KMS-11 (cell line): ENCODE data around the gene PFN1.

Source experiments
- H2AFZ ChIP-seq: fragments of 200-600 bp; sonication (generic); 2 replicates; pipeline ENCODE4 v1.6.1; 2016; ENCODE audit warnings: antibody characterized with exemption, mixed run types, low read depth
- H3K27ac ChIP-seq: fragments of 200-600 bp; sonication (generic); 2 replicates; pipeline ENCODE4 v1.6.1; 2016; ENCODE audit warnings: mild to moderate bottlenecking, mixed run types
- H3K27me3 ChIP-seq: fragments of 200-600 bp; sonication (generic); 2 replicates; pipeline ENCODE4 v1.6.1; 2017; ENCODE audit warnings: mild to moderate bottlenecking, low read depth, mixed run types, moderate library complexity; ENCODE audit not compliant: insufficient read depth
- H3K36me3 ChIP-seq: fragments of 200-600 bp; sonication (generic); 2 replicates; pipeline ENCODE4 v1.6.1; 2017; ENCODE audit warnings: mild to moderate bottlenecking, mixed run types; ENCODE audit not compliant: insufficient read depth
- H3K4me1 ChIP-seq: fragments of 200-600 bp; sonication (generic); 2 replicates; pipeline ENCODE4 v1.6.1; 2016; ENCODE audit warnings: mild to moderate bottlenecking, low read depth, mixed run types; ENCODE audit not compliant: poor library complexity, severe bottlenecking
- H3K4me2 ChIP-seq: fragments of 200-600 bp; sonication (generic); 2 replicates; pipeline ENCODE4 v1.7.0; 2016; ENCODE audit warnings: mild to moderate bottlenecking, mixed run types
- H3K4me3 ChIP-seq: fragments of 200-600 bp; sonication (generic); IDR thresholded peaks from 2 replicates; pipeline ENCODE4 v1.6.1; 2017; ENCODE audit warnings: low read depth, low read length, mixed read lengths; ENCODE audit not compliant: insufficient read depth
- H3K79me2 ChIP-seq: fragments of 200-600 bp; sonication (generic); 2 replicates; pipeline ENCODE4 v1.6.1; 2016; ENCODE audit warnings: low read depth, mixed run types; ENCODE audit not compliant: insufficient read depth
- H3K9ac ChIP-seq: fragments of 200-600 bp; sonication (generic); 2 replicates; pipeline ENCODE4 v1.6.1; 2016; ENCODE audit warnings: mild to moderate bottlenecking, mixed run types
- H4K20me1 ChIP-seq: fragments of 200-600 bp; sonication (generic); 2 replicates; pipeline ENCODE4 v1.6.1; 2016; ENCODE audit warnings: mild to moderate bottlenecking, mixed run types; ENCODE audit not compliant: insufficient read depth
- CTCF ChIP-seq: fragments of 200-600 bp; sonication (generic); conservative IDR thresholded peaks from 2 replicates; pipeline ENCODE4 v1.6.1; 2017; ENCODE audit warnings: low read depth, mild to moderate bottlenecking, antibody characterized with exemption, low read length, moderate library complexity, mixed read lengths

PFN1 gene

DNA sequence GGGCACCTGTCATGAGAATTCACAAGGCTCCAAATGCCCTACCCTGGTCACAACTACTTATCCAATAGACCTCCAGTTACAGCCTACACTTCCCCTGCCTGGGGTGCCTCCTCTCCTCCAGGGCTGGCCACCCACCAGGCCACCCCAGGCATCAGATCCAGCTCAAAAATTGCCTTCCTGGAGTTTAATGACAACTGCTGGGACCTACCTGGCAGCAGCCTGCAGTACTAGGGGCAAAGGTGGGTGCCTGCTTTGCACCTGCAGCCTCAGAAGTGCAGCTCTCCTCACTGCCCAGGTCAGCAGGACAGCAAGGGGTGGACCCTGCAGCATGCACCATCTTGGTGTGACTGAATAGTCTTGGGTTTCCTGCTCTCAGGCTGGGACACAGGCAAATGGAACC lies 12.7 kb downstream of the PFN1 start:
- H3K4me1 ChIP-seq, result no peaks in the 10 kb centered on the region
- no peaks in the 10 kb centered on the region for H3K27me3 ChIP-seq
- no peak overlapping the region for H3K27ac ChIP-seq
- H4K20me1 ChIP-seq, result no peaks in the 10 kb centered on the region
- H3K79me2 ChIP-seq, result no peaks in the 10 kb centered on the region
- no peaks in the 10 kb centered on the region for H3K36me3 ChIP-seq
- H3K9ac ChIP-seq, result no peak overlapping the region
- no peak overlapping the region for H2AFZ ChIP-seq
- no peak overlapping the region for H3K4me3 ChIP-seq
- no peak overlapping the region for H3K4me2 ChIP-seq
- TF ChIP-seq CTCF, result no peak

- H3K27ac ChIP-seq, result no peak overlapping the region
- H3K36me3 ChIP-seq, result no peaks in the 10 kb centered on the region
- no peaks in the 10 kb centered on the region for H4K20me1 ChIP-seq
- H2AFZ ChIP-seq, result no peak overlapping the region
- no peaks in the 10 kb centered on the region for H3K27me3 ChIP-seq
- no peaks in the 10 kb centered on the region for H3K79me2 ChIP-seq
- no peaks in the 10 kb centered on the region for H3K4me1 ChIP-seq
- no peak overlapping the region for H3K4me3 ChIP-seq
- no peak overlapping the region for H3K4me2 ChIP-seq
- TF ChIP-seq CTCF, result no peak
- H3K9ac ChIP-seq, result no peak overlapping the region
These were observed 14.0 kb downstream of the PFN1 start for GRCh38 chr17:4934173-4934979.

DNA sequence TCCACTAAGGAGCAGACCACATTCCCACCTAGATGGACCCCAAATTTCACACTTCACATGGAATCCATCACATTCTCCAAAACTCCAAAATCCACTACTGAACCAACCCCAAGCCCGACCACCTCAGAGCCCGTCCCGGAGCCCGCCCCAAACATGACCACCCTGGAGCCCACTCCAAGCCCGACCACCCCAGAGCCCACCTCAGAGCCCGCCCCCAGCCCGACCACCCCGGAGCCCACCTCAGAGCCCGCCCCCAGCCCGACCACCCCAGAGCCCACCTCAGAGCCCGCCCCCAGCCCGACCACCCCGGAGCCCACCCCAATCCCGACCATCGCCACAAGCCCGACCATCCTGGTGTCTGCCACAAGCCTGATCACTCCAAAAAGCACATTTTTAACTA lies 14.7 kb downstream of the PFN1 start:
- Histone ChIP-seq H3K4me3 (no peak overlapping the region), H3K4me2 (no peak overlapping the region), H3K36me3 (no peaks in the 10 kb centered on the region), H2AFZ (no peak overlapping the region), H3K27ac (no peak overlapping the region), H3K4me1 (no peaks in the 10 kb centered on the region), H3K27me3 (no peaks in the 10 kb centered on the region), H3K79me2 (no peaks in the 10 kb centered on the region), H3K9ac (no peak overlapping the region), H4K20me1 (no peaks in the 10 kb centered on the region)
- TF ChIP-seq CTCF, result no peak

DNA sequence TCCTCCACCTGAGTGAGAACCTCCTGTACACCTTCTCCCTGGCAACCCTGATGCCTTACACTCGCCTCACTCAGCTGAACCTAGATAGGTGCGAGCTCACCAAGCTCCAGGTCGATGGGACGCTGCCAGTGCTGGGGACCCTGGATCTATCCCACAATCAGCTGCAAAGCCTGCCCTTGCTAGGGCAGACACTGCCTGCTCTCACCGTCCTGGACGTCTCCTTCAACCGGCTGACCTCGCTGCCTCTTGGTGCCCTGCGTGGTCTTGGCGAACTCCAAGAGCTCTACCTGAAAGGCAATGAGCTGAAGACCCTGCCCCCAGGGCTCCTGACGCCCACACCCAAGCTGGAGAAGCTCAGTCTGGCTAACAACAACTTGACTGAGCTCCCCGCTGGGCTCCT lies 15.6 kb downstream of the PFN1 start:
- no peaks in the 10 kb centered on the region for H3K27me3 ChIP-seq
- TF ChIP-seq CTCF, result no peak
- H3K79me2 ChIP-seq, result no peaks in the 10 kb centered on the region
- no peak overlapping the region for H3K4me3 ChIP-seq
- no peak overlapping the region for H3K9ac ChIP-seq
- no peaks in the 10 kb centered on the region for H4K20me1 ChIP-seq
- H3K36me3 ChIP-seq, result no peaks in the 10 kb centered on the region
- H2AFZ ChIP-seq, result no peak overlapping the region
- H3K27ac ChIP-seq, result no peak overlapping the region
- no peak overlapping the region for H3K4me2 ChIP-seq
- H3K4me1 ChIP-seq, result no peaks in the 10 kb centered on the region
